Tibial nerve (tissue), 4 donors: Measurements from ENCODE around the gene OPCML.

Source experiments
- CTCF ChIP-seq, 5 experiments: fragments of 200-600 bp in 3 of 5; fragments of 450-650 bp in 2 of 5; sonication (generic) in 3 of 5; IDR thresholded peaks; one replicate each; pipeline ENCODE4 v1.5.1; 2016 to 2019; ENCODE audit warnings: antibody characterized with exemption in 5 of 5, mild to moderate bottlenecking in 3 of 5, moderate library complexity in 2 of 5
- EP300 ChIP-seq, 2 donors: sonication (generic); formaldehyde crosslinking; IDR thresholded peaks; one replicate each; pipeline ENCODE4 v1.6.1; 2017; ENCODE audit warnings: antibody characterized with exemption in 2 of 2, mild to moderate bottlenecking in 1 of 2
- POLR2A ChIP-seq, 2 donors: fragments of 450-650 bp; IDR thresholded peaks; one replicate each; pipeline ENCODE4 v1.6.1; 2017; ENCODE audit warnings: antibody characterized with exemption in 2 of 2, mild to moderate bottlenecking in 2 of 2, moderate library complexity in 2 of 2

GRCh38 chr11:132908414-132908810, 623.9 kb downstream of the OPCML start:
- TF ChIP-seq POLR2A (IDR thresholded peaks at IDR 0.05) (no peak), CTCF (IDR thresholded peaks at IDR 0.05) (no peak), EP300 (IDR thresholded peaks at IDR 0.05) (no peak)
